LNCaP clone FGC (cell line): ENCODE data around the gene LPCAT2.

Experiments used
- DNase-seq: peaks from one replicate; pipeline ENCODE4 v3.0.0-alpha.2; 2011; ENCODE audit warnings: low read depth
- H3K4me3 ChIP-seq: 2 replicates; pipeline ENCODE4 v1.5.1; 2011; ENCODE audit warnings: mild to moderate bottlenecking, low read depth, low read length, control low read depth
- TF ChIP-seq, protein P1 (sequence below): IDR thresholded peaks from 2 replicates; pipeline ENCODE4 v1.5.1; 2012; ENCODE audit warnings: mild to moderate bottlenecking; ENCODE audit not compliant: control insufficient read depth, insufficient read depth; ENCODE audit errors: extremely low read depth

LPCAT2 gene

DNA sequence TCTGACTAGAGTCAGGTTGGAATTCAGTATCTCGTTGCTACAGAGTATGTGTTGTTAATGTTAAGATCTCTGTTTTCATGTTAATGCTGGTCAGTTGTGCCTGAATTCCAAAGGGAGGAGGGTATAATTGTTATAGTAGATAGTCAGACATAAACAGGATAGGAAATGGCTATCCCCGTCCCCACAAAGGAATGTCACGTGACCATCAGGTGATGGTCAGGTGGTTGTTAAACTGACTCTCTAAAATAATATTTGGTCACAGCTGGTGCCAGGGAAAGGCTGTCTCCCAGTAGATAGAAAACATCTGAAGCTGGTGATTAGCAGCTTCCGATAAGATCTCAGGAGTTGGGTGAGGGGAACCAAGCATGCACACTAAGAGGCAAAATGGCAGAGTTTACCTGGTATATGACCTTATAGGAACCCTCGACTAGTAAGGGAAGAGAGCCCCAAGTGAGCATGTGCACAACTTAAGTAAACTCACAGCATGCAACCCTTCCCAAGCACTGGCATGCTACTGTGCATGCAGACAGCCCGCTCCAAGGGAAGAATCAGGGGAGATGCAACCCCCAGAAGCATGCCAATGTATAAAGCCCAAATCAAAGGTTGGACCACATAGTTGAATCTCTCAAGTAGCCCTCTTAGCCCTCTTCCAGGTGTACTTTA lies 119.6 kb downstream of the LPCAT2 start:
- no peak for DNase-seq
- TF ChIP-seq, protein P1, sequence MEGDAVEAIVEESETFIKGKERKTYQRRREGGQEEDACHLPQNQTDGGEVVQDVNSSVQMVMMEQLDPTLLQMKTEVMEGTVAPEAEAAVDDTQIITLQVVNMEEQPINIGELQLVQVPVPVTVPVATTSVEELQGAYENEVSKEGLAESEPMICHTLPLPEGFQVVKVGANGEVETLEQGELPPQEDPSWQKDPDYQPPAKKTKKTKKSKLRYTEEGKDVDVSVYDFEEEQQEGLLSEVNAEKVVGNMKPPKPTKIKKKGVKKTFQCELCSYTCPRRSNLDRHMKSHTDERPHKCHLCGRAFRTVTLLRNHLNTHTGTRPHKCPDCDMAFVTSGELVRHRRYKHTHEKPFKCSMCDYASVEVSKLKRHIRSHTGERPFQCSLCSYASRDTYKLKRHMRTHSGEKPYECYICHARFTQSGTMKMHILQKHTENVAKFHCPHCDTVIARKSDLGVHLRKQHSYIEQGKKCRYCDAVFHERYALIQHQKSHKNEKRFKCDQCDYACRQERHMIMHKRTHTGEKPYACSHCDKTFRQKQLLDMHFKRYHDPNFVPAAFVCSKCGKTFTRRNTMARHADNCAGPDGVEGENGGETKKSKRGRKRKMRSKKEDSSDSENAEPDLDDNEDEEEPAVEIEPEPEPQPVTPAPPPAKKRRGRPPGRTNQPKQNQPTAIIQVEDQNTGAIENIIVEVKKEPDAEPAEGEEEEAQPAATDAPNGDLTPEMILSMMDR = no peak
- no peak overlapping the region for H3K4me3 ChIP-seq

DNA sequence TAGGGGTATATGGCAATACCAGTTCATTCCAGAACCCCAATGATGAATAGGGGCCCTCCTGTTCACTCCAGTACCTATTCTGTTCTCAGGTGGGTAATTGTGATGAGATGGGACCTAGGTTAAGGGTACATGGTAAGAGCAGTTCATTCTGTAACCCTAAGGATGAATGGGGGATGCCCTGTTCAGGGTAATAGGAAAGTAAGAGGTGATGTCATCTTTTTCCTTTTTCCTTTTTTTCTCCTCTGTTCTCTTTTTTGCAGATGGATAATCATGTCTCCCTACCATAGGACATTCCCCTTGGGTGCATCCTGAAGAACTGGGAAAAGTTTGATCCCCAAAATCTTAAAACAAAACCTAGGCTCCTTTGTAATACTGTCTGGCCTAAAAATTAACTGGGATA lies 121.9 kb downstream of the LPCAT2 start:
- TF ChIP-seq, protein P1 = no peak
- DNase-seq = no peak
- H3K4me3 ChIP-seq = no peak overlapping the region

DNA sequence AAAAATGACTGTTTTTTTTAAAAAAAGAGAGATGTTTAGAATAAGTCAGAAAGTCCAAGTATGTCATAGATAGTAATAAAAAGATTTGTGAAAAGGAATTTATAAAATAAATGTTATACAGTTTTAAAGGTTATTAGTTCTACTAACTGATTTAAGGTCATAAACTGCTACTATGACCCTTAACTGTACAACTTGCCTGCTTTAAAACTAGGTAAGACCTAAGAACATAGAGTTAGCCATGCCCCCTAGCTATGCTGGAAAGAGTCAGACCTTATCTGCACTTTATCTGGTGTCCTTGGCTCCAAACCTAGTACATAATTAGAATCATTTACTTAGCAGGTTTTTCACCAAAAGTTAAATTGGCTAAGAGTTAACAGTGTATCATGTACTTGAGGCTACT lies 123.4 kb downstream of the LPCAT2 start:
- no peak for DNase-seq
- TF ChIP-seq, protein P1 = no peak
- H3K4me3 ChIP-seq = no peak overlapping the region

DNA sequence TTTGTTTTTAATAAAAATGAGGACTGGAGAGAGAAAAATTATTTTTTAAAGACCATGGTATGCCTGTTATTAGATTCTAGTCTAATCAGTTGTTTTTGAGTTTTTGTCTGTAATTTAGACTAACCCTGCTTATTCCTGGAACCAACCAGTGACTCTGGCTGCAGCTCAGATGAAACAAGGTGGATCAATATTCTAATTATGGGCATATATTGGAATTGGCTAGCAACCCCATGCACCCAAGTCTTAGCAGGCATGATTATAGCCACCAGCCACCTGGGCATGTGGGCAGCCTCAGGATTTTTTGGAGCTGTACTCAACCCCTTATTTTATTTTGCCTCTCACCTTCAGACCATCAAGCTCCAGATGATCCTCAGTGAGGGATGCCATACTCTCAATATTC lies 125.3 kb downstream of the LPCAT2 start:
- TF ChIP-seq, protein P1 = no peak
- DNase-seq = no peak
- H3K4me3 ChIP-seq = no peak overlapping the region
